ENCODE results near the gene PLA2G4B. TPM values are rescaled to one million over a fixed set of nuclear protein-coding genes. Genes with fewer than 3 reads are reported as not detected.

PLA2G4B gene
- total RNA-seq, 1 donor from 2014 or later, result 1.8 TPM

- H3K27me3 Mint-ChIP-seq (ENCODE audit: low read depth, unreplicated experiment), result no peaks in the 10 kb centered on the region
- Histone ChIP-seq H3K36me3 (ENCODE audit: insufficient read depth, low read length) (no peaks in the 10 kb centered on the region), H4K20me1 (ENCODE audit: insufficient read depth, low read length) (no peaks in the 10 kb centered on the region), H2AFZ (ENCODE audit: low read depth, low read length) (no peak overlapping the region), H3K4me3 (ENCODE audit: insufficient read depth, low read depth, low read length) (no peak overlapping the region), H3K9ac (ENCODE audit: low read length) (no peak overlapping the region), H3K4me2 (ENCODE audit: low read length) (no peak overlapping the region), H3K9me3 (ENCODE audit: insufficient read depth, low read depth, low read length) (no peaks in the 10 kb centered on the region), H3K79me2 (ENCODE audit: insufficient read depth, low read length) (no peaks in the 10 kb centered on the region), H3K27ac (ENCODE audit: low read depth, low read length) (no peak overlapping the region), H3K27me3 (ENCODE audit: insufficient read depth, low read length) (no peaks in the 10 kb centered on the region), H3K4me1 (ENCODE audit: insufficient read depth, low read length) (no peaks in the 10 kb centered on the region)
- no peak overlapping the region for H3K4me3 Mint-ChIP-seq (ENCODE audit: unreplicated experiment)
- DNase-seq (ENCODE audit: low read depth) (no peak), FAIRE-seq (no peak)
- TF ChIP-seq EZH2 (IDR thresholded peaks at IDR 0.05; ENCODE audit: insufficient read depth, low read length) (no peak), CTCF (IDR thresholded peaks at IDR 0.05; ENCODE audit: insufficient read depth, low read depth, low read length) (no peak)
- H3K36me3 Mint-ChIP-seq (ENCODE audit: low read depth, unreplicated experiment), result peaks cover 9% of the 10 kb centered on the region
- H3K9me3 Mint-ChIP-seq (ENCODE audit: unreplicated experiment), result no peaks in the 10 kb centered on the region
- no peaks in the 10 kb centered on the region for H3K4me1 Mint-ChIP-seq (ENCODE audit: low read depth, unreplicated experiment)
- peak overlapping the region; percentile 41 for H3K27ac Mint-ChIP-seq (ENCODE audit: unreplicated experiment)
Measured at GRCh38 chr15:41840673-41841072, 2.0 kb downstream of the PLA2G4B start.

GRCh38 chr15:41841131-41841530 is 2.5 kb downstream of the PLA2G4B start:
- Histone ChIP-seq H3K4me2 (ENCODE audit: low read length) (no peak overlapping the region), H3K27me3 (ENCODE audit: insufficient read depth, low read length) (no peaks in the 10 kb centered on the region), H2AFZ (ENCODE audit: low read depth, low read length) (no peak overlapping the region), H4K20me1 (ENCODE audit: insufficient read depth, low read length) (no peaks in the 10 kb centered on the region), H3K27ac (ENCODE audit: low read depth, low read length) (no peak overlapping the region), H3K4me1 (ENCODE audit: insufficient read depth, low read length) (no peaks in the 10 kb centered on the region), H3K9ac (ENCODE audit: low read length) (no peak overlapping the region), H3K4me3 (ENCODE audit: insufficient read depth, low read depth, low read length) (no peak overlapping the region), H3K9me3 (ENCODE audit: insufficient read depth, low read depth, low read length) (no peaks in the 10 kb centered on the region), H3K36me3 (ENCODE audit: insufficient read depth, low read length) (no peaks in the 10 kb centered on the region), H3K79me2 (ENCODE audit: insufficient read depth, low read length) (no peaks in the 10 kb centered on the region)
- Mint-ChIP-seq H3K36me3 (ENCODE audit: low read depth, unreplicated experiment) (peaks cover 10% of the 10 kb centered on the region), H3K4me3 (ENCODE audit: unreplicated experiment) (no peak overlapping the region), H3K27me3 (ENCODE audit: low read depth, unreplicated experiment) (no peaks in the 10 kb centered on the region), H3K27ac (ENCODE audit: unreplicated experiment) (peak overlapping the region; percentile 41), H3K9me3 (ENCODE audit: unreplicated experiment) (no peaks in the 10 kb centered on the region), H3K4me1 (ENCODE audit: low read depth, unreplicated experiment) (no peaks in the 10 kb centered on the region)
- TF ChIP-seq EZH2 (IDR thresholded peaks at IDR 0.05; ENCODE audit: insufficient read depth, low read length) (no peak), CTCF (IDR thresholded peaks at IDR 0.05; ENCODE audit: insufficient read depth, low read depth, low read length) (no peak)
- DNase-seq (ENCODE audit: low read depth), result no peak
- FAIRE-seq, result no peak

GRCh38 chr15:41842229-41842628 is 3.6 kb downstream of the PLA2G4B start:
- Histone ChIP-seq H3K9me3 (ENCODE audit: insufficient read depth, low read depth, low read length) (no peaks in the 10 kb centered on the region), H3K4me2 (ENCODE audit: low read length) (no peak overlapping the region), H3K9ac (ENCODE audit: low read length) (no peak overlapping the region), H3K79me2 (ENCODE audit: insufficient read depth, low read length) (no peaks in the 10 kb centered on the region), H3K27me3 (ENCODE audit: insufficient read depth, low read length) (no peaks in the 10 kb centered on the region), H2AFZ (ENCODE audit: low read depth, low read length) (no peak overlapping the region), H3K4me3 (ENCODE audit: insufficient read depth, low read depth, low read length) (no peak overlapping the region), H3K36me3 (ENCODE audit: insufficient read depth, low read length) (peaks cover 3% of the 10 kb centered on the region), H3K27ac (ENCODE audit: low read depth, low read length) (no peak overlapping the region), H4K20me1 (ENCODE audit: insufficient read depth, low read length) (no peaks in the 10 kb centered on the region), H3K4me1 (ENCODE audit: insufficient read depth, low read length) (no peaks in the 10 kb centered on the region)
- Mint-ChIP-seq H3K9me3 (ENCODE audit: unreplicated experiment) (no peaks in the 10 kb centered on the region), H3K4me3 (ENCODE audit: unreplicated experiment) (no peak overlapping the region), H3K4me1 (ENCODE audit: low read depth, unreplicated experiment) (no peaks in the 10 kb centered on the region), H3K27me3 (ENCODE audit: low read depth, unreplicated experiment) (no peaks in the 10 kb centered on the region), H3K27ac (ENCODE audit: unreplicated experiment) (no peak overlapping the region), H3K36me3 (ENCODE audit: low read depth, unreplicated experiment) (peaks cover 14% of the 10 kb centered on the region)
- TF ChIP-seq CTCF (IDR thresholded peaks at IDR 0.05; ENCODE audit: insufficient read depth, low read depth, low read length) (no peak), EZH2 (IDR thresholded peaks at IDR 0.05; ENCODE audit: insufficient read depth, low read length) (no peak)
- DNase-seq (ENCODE audit: low read depth) (no peak), FAIRE-seq (no peak)

Measured in astrocyte (in vitro differentiated cells and primary cell).